Neural progenitor cell (in vitro differentiated cells): Measurements from ENCODE around the gene FAM43A.

Experiments used
- CTCF ChIP-seq: fragments of 200-600 bp; sonication (generic); IDR thresholded peaks from 2 replicates; pipeline ENCODE4 v1.5.1; 2017; ENCODE audit warnings: antibody characterized with exemption, mild to moderate bottlenecking
- EZH2 ChIP-seq: fragments of 200-600 bp; sonication (generic); IDR thresholded peaks from 2 replicates; pipeline ENCODE4 v1.6.1; 2017; ENCODE audit warnings: antibody characterized with exemption, mild to moderate bottlenecking, moderate library complexity

GRCh38 chr3:194640829-194641228 is 44.9 kb upstream of the FAM43A start:
- peak; percentile 37 for TF ChIP-seq CTCF
- TF ChIP-seq EZH2 = no peak
